HUDEP-2 (cell line): Measurements from ENCODE around the gene MUS81.

Experiments
- DNase-seq, 76 experiments: peaks; one replicate each; lab custom pipeline; 2025; ENCODE audit not compliant: unreplicated experiment in 76 of 76; lab: John Stamatoyannopoulos, UW

Gene MUS81

GRCh38 chr11:65870706-65871681 lies 10.8 kb downstream of the MUS81 start:
- DNase-seq: no peak

DNA sequence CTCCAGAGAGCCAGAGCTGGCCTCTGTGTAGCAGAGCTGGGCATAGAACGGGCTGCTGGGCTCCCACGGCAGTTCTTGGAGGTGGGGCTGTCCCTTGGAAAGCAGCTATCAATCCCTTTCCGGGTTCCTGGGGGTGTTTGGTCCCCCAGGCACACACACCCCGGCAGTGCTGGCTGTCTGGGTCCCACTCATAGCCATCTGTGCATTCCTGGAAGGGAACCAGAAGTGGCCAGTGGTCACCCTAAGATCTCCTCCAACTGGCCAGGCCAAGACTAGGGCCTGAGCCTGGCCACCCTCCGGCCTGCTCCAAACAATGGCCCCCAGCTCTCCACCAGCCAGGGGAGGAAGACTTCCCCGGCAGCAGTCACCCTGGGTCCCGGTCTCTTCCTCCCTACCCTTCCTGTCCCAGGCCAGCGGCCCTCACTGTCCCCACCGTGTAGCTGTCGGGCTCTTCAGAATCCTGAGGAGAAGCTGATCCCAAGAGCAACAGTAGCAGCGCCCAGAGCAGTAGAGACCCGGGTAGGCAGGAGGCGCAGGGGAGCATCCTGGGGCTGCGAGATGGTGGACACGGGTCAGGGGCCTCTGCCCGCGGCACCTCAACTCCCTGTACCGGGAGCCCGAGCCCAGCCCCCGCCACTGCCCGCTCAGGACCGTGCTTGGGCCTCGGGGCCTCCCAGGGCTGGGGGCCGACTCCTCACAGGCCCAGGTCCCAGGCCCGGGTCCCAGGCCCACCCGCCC lies 11.7 kb downstream of the MUS81 start:
- DNase-seq: no peak

DNA sequence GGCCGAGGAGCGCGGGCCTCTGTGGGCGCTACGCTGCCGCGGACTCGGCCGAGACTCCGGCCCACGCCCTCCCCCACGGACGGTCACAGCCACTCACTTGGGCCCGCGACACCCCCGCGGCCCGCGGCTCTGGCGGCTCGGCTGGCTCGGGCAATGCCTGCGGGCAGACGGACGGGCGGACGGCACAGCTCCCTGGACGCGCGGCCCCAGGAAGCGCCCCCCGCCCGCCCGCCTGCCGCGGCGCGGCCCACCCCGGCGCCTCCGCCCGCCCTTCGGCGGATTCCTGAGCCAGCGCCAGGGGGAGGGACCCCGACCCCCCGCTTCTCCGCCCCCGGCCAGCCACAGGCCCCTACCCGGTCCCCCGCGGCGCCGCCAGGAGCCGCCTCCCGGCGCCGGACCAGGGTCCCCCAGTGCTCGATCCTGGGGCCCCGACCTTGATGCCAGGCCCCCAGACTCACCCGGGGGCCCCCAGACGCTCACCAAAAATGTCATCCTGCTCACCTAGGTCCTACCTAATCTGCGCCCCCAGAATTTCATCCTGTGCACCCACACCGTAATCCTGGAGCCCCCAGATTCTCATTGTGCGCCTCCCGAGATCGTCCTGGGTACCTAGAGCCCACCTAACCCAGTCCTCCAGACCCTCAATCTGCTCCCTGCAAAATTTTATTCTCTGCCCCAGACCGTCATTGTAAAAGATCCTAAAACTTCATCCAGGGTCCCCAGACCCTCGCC lies 12.5 kb downstream of the MUS81 start, which contains the start of gene EFEMP2:
TSS of gene EFEMP2 (minus strand) at position 215 of the 732 bp plus-strand sequence. CDS start 446 bp downstream, outside the sequence.
- no peak for DNase-seq

DNA sequence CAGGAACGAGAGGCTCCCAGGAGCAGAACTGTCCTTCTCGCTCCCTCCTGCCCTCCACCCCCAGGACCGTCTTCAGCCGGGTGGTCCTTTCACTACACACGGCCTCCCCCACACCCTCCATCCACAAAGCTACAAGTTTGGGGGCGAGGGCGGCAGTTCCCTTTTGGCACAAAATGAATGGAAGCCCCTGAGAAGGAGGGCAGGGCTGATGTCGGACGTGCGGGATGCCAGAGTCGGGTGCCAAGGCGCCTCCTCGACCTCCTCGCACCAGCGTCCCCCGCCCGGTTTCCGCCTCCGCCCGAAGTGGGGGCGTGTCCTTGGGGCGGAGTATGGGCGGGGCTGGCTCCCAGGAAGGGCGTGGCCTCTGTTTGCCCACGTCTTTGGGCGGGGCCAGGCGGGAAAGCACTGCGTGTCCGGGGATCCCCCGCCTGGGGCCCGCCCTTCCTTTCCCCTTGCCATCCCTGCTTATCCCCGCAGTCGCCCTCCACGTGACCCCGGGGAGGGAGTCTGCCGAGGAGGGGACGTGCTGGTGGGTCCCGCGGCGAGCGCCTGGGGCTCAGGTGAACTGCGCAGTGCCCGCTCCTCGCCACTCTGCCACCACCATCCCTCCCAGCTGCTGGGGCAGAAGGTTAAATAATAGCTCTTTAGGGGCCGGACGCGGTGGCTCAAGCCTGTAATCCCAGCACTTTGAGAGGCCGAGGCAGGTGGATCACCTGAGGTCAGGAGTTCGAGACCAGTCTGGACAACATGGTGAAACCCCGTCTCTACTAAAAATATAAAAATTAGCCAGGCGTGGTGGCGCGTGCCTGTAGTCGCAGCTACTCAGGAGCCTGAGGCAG lies 13.3 kb downstream of the MUS81 start:
- DNase-seq: peak in 73 of 76 experiments; percentile 58 to 96 (median 86)

DNA sequence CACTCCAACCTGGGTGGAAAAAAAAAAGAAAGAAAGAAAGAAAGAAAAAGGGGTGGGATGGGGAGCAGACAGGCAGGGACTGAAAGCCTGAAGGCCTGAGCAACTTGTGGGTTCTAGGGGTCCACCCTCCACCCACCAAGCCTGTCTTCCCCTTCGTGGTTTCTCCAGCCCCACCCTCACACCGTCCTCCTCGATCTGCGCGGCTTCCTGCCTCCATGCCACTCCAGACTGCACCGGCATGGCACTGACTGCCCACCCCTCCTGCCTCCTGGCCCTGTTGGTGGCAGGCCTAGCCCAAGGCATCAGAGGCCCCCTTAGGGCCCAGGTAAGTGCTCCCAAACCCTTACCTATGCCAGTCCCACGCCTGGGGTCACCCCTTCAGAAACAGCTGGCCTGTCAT lies 19.4 kb downstream of the MUS81 start, which contains the start of gene CTSW:
TSS of gene CTSW (plus strand) at position 221 of the 400 bp plus-strand sequence. CDS start at position 239, 18 bp downstream.
- no peak for DNase-seq

GRCh38 chr11:65880027-65880426 lies 19.8 kb downstream of the MUS81 start:
- no peak for DNase-seq

GRCh38 chr11:65880844-65881421 lies 20.7 kb downstream of the MUS81 start:
- no peak for DNase-seq

GRCh38 chr11:65882120-65883057 lies 22.2 kb downstream of the MUS81 start:
- no peak for DNase-seq

- no peak for DNase-seq
Observed at GRCh38 chr11:65883058-65883761, 23.0 kb downstream of the MUS81 start.

DNA sequence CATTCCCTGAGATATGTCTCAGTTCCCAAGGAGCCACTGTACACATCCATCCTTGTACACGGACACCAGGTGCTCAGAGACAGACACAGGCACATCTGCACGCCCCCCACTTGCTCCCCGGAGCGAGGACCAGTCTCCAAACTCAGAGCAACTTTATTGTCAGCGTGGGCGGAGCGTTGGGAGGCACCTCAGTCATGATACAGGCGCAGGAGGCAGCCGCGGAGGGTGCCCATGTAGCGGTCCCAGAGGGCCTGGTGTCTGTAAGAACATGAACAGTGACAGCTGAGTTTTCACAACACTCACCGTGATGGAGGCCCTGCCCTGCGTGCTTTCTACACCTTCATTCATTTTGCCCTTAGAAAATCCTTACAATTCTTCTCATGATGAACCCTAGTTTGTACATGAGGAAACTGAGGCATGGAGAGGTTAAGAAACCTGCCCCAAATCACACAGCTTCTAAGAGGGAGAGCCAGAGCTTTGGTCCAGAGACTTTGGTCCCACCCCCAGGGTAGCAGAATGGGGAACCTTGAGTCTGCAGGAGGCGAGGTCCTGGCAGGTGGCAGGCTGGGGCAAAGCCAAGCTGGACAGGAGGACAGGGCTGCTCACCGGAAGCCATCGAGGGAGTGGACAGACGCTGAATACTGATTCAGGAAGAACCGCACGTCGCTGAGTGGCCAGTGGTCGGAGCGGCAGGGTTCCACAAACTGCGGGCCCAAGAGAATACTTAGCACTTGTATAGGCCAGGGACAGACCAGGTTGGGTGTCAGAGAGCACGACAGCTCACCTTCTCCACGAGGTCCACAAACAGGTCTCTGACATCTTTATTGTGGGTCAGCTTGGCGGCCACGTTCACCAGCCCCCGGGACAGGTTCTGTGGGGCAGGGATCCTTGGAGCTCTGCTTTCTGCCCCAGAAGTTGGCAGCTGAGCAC lies 23.8 kb downstream of the MUS81 start:
- DNase-seq: no peak

DNA sequence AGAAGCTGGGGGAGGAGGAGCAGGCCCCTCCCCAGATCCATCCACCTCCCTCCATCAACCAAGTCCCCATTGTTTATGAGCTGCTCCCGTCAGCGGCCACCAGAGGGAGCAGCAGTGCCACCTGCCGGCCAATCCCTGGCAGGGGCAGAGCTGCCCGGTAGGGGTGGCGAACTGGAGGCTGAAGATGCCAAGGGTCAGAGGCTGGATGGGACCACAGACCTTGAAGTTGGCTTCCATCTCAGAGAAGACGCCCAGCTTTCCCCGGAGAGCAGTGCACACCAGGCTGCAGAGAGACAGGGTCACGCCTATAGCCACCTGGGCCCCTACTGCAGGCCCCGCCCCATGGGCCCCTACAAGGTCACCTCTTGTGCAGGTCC lies 24.5 kb downstream of the MUS81 start:
- DNase-seq: peak in 68 of 76 experiments; percentile 14 to 84 (median 62)

- DNase-seq: no peak
Observed at GRCh38 chr11:65885231-65885630, 25.0 kb downstream of the MUS81 start.

DNA sequence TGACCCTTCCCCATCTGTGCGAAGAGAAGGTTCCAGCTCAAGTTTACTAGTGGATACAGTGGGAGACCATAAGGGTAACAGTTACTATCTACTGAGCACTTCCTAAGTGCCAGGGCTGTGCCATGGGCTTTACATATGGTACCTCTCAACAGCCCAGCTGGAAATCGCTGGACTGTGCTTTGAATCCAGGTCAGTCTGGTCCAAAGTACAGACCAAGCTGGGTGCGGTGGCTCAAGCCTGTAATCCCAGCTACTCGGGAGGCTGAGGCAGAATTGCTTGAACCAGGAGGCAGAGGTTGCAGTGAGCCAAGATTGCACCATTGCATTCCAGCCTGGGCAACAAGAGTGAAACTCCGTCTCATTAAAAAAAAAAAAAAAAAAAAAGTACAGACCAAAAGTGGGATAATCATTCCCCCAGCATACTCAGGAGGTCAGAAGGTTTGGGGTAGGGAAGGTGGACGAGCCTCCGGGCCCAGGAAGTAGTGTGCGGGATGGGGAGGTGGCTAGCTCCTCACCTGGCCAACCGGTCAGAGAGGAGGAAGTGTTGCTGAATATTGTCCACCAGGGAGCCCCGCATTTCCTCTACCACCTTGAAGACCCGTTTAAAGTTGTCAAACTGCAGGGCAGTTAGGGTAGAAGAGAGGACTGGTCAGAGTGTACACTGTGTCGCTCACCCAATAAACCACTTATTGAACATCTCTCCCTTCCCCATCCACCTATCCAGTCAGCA lies 25.7 kb downstream of the MUS81 start:
- no peak for DNase-seq

DNA sequence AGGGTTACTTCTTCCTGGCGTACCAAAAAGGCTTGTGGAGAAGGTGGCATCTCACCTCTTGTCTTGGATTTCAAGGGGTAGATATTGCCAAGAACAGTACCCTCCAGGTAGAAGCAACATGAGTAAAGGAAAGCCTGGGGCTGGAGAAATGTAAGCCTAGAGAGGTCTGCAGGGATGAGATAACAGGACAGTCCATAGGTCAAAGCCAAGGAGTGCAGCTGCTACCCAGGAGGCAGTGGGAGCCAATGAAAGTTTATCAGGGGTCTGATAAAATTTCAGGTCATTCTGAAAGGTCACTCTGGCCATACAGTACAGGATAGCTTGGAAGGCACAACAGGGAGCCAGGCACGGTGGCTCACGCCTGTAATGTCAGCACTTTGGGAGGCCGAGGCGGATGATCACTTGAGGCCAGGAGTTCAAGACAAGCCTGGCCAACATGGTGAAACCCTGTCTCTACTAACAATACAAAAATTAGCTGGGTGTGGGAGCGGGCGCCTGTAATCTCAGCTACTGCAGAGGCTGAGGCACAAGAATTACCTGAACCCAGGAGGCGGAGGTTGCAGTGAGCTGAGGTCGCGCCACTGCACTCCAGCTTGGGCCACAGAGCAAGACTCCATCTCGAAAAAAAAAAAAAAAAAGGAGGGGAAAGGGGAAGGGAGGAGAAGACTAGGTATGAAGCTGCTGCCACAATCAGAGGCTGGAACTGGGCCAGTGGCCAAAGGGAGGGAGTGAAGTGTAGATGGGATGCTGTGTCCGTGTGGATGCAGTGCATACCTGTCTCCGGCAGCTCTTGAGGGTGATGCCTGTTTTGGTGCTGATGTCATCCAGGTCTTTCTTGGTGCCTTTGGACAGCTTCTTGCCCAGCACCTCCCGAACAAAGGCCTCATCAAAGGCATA lies 26.8 kb downstream of the MUS81 start:
- DNase-seq: no peak

DNA sequence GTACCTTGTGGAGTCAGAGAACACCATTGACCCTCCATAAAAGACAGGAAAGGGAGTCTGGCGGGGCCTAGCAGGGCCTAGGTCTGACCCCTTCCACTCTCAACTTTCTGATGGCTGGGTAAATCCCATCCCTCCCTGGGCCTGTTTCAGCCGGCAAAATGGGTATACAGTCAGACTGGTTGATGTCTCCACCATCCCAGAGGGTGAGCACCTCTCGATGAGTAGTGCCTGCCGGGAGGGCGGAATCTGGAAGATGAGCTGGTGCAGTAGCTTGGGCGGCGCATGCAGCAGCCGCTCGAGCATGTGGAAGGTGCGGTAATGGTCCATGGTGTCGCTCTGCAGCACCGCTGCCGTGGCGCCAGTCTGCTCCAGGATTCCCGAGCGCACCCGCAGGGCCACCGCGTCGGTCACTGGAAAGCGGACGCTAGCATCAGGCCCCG lies 27.5 kb downstream of the MUS81 start:
- DNase-seq: peak in 2 of 76 experiments; percentile 43 to 60
